ENCODE results near the gene DENND1A. TPM values are rescaled to one million over a fixed set of nuclear protein-coding genes. Genes with fewer than 3 reads are reported as not detected.

Gene DENND1A
- total RNA-seq, 1 donor from 2014 or later = 19.9 TPM

GRCh38 chr9:123453831-123454321, 476.1 kb downstream of the DENND1A start:
- no peak overlapping the region for H3K27ac Mint-ChIP-seq
- no peaks in the 10 kb centered on the region for H3K9me3 Mint-ChIP-seq
- no peak overlapping the region for H3K4me3 Mint-ChIP-seq
- no peaks in the 10 kb centered on the region for H3K27me3 Mint-ChIP-seq
- H3K36me3 Mint-ChIP-seq = peaks cover 5% of the 10 kb centered on the region
- no peak for TF ChIP-seq CTCF (conservative IDR thresholded peaks at IDR 0.05)
- H3K4me1 Mint-ChIP-seq (ENCODE audit: unreplicated experiment) = peaks cover 9% of the 10 kb centered on the region
- DNase-seq (ENCODE audit: extremely low spot score, unreplicated experiment) = no peak

GRCh38 chr9:123453076-123453667, 476.8 kb downstream of the DENND1A start:
- Mint-ChIP-seq H3K27ac (no peak overlapping the region), H3K9me3 (no peaks in the 10 kb centered on the region), H3K27me3 (no peaks in the 10 kb centered on the region), H3K4me3 (no peak overlapping the region), H3K4me1 (ENCODE audit: unreplicated experiment) (peaks cover 9% of the 10 kb centered on the region), H3K36me3 (peaks cover 5% of the 10 kb centered on the region)
- TF ChIP-seq CTCF (conservative IDR thresholded peaks at IDR 0.05) = no peak
- DNase-seq (ENCODE audit: extremely low spot score, unreplicated experiment) = no peak

- Mint-ChIP-seq H3K4me1 (ENCODE audit: unreplicated experiment) (peaks cover 13% of the 10 kb centered on the region), H3K4me3 (no peak overlapping the region), H3K27me3 (no peaks in the 10 kb centered on the region), H3K27ac (no peak overlapping the region), H3K9me3 (no peaks in the 10 kb centered on the region), H3K36me3 (peaks cover 5% of the 10 kb centered on the region)
- TF ChIP-seq CTCF (conservative IDR thresholded peaks at IDR 0.05) = no peak
- no peak for DNase-seq (ENCODE audit: extremely low spot score, unreplicated experiment)
Observed at GRCh38 chr9:123450996-123451395, 478.9 kb downstream of the DENND1A start.

- Mint-ChIP-seq H3K27me3 (no peaks in the 10 kb centered on the region), H3K36me3 (peaks cover 5% of the 10 kb centered on the region), H3K4me3 (no peak overlapping the region), H3K4me1 (ENCODE audit: unreplicated experiment) (peaks cover 13% of the 10 kb centered on the region), H3K9me3 (no peaks in the 10 kb centered on the region), H3K27ac (no peak overlapping the region)
- no peak for TF ChIP-seq CTCF (conservative IDR thresholded peaks at IDR 0.05)
- no peak for DNase-seq (ENCODE audit: extremely low spot score, unreplicated experiment)
Observed at GRCh38 chr9:123450098-123450770, 479.7 kb downstream of the DENND1A start.

GRCh38 chr9:123447934-123448646, 481.8 kb downstream of the DENND1A start:
- no peak overlapping the region for H3K27ac Mint-ChIP-seq
- H3K27me3 Mint-ChIP-seq = no peaks in the 10 kb centered on the region
- TF ChIP-seq CTCF (conservative IDR thresholded peaks at IDR 0.05) = no peak
- no peak overlapping the region for H3K4me3 Mint-ChIP-seq
- no peak for DNase-seq (ENCODE audit: extremely low spot score, unreplicated experiment)
- peaks cover 3% of the 10 kb centered on the region for H3K36me3 Mint-ChIP-seq
- H3K9me3 Mint-ChIP-seq = no peaks in the 10 kb centered on the region
- H3K4me1 Mint-ChIP-seq (ENCODE audit: unreplicated experiment) = peaks cover 13% of the 10 kb centered on the region
